ENCODE results near the gene LMX1B. TPM values are rescaled to one million over a fixed set of nuclear protein-coding genes. Genes with fewer than 3 reads are reported as not detected.

LMX1B gene
- total RNA-seq, 1 experiment from 2014 or later = 11.3 TPM

GRCh38 chr9:126604059-126605055 lies 9.4 kb upstream of the LMX1B start:
- Histone ChIP-seq H3K4me2 (ENCODE audit: low read length) (no peak overlapping the region), H3K9me3 (ENCODE audit: control insufficient read depth in 1 of 2, insufficient read depth in 1 of 2, low read depth in 1 of 2, low read length in 2 of 2) (no peaks in the 10 kb centered on the region), H3K36me3 (ENCODE audit: control insufficient read depth in 1 of 2, insufficient read depth in 2 of 2, low read length in 2 of 2) (no peaks in the 10 kb centered on the region), H3K9ac (ENCODE audit: low read length) (no peak overlapping the region), H3K9me2 (ENCODE audit: insufficient read depth) (no peaks in the 10 kb centered on the region), H4K20me1 (ENCODE audit: insufficient read depth) (no peaks in the 10 kb centered on the region), H3K27ac (ENCODE audit: low read depth, low read length) (no peak overlapping the region), H3K4me1 (ENCODE audit: control insufficient read depth in 1 of 2, insufficient read depth in 2 of 2, low read length in 2 of 2) (peaks cover 0 to 8% of the 10 kb centered on the region in 2 experiments; a peak in 1 of 4 replicates), H3K79me2 (ENCODE audit: insufficient read depth, low read length) (no peaks in the 10 kb centered on the region), H3K4me3 (replicated peaks in 1 of 2; ENCODE audit: low read depth in 1 of 2, low read length in 2 of 2) (no peak overlapping the region), H2AFZ (ENCODE audit: low read depth, low read length, poor library complexity, severe bottlenecking) (no peak overlapping the region), H3K27me3 (ENCODE audit: insufficient read depth, low read length) (no peaks in the 10 kb centered on the region)
- intact Hi-C loops (cut with micrococcal nuclease) = no loop called here
- no TSS peak for BruUV-seq (replicated peaks)
- CTCF ChIA-PET = interaction anchor here (1.3 to 2.9 kb wide), 2 partner anchors 86 to 177 kb away, joined by 3 to 8 read pairs; no protein-coding TSS in a partner anchor
- TF ChIP-seq EGR1 (IDR thresholded peaks at IDR 0.05; ENCODE audit: low read depth) (no peak), RAD21 (IDR thresholded peaks at IDR 0.05; ENCODE audit: low read depth) (no peak), REST (IDR thresholded peaks at IDR 0.05; ENCODE audit: low read depth) (no peak), SIN3A (IDR thresholded peaks at IDR 0.05; ENCODE audit: low read depth) (no peak), ATF3 (IDR thresholded peaks at IDR 0.05) (no peak), TCF7L2 (IDR thresholded peaks at IDR 0.05; ENCODE audit: borderline replicate concordance, extremely low read depth, insufficient read depth, insufficient read length) (no peak), EZH2phosphoT487 (IDR thresholded peaks at IDR 0.05; ENCODE audit: borderline replicate concordance) (no peak), YY1 (IDR thresholded peaks at IDR 0.05; ENCODE audit: extremely low read depth, insufficient replicate concordance, low read depth, low read length) (no peak), ZBTB33 (IDR thresholded peaks at IDR 0.05; ENCODE audit: extremely low read depth, insufficient replicate concordance, low read length) (no peak), POLR2AphosphoS5 (IDR thresholded peaks at IDR 0.05; ENCODE audit: low read depth, low read length) (no peak), JUND (IDR thresholded peaks at IDR 0.05) (no peak), SRF (IDR thresholded peaks at IDR 0.05; ENCODE audit: low read depth) (no peak), SP1 (IDR thresholded peaks at IDR 0.05; ENCODE audit: low read depth) (no peak), CTCF (IDR thresholded peaks at IDR 0.05 in 2 of 3, conservative IDR thresholded peaks at IDR 0.05 in 1 of 3; ENCODE audit: borderline replicate concordance in 1 of 3, insufficient read depth in 1 of 3, low read depth in 2 of 3, low read length in 2 of 3) (no peak), ZNF274 (IDR thresholded peaks at IDR 0.05; ENCODE audit: low read depth, low read length) (no peak), MAX (IDR thresholded peaks at IDR 0.05) (no peak)
- POLR2A ChIA-PET = no interaction called here
- no peak for DNase-seq (ENCODE audit: low read depth, low spot score)
- RAD21 ChIA-PET (ENCODE audit: low non-redundant PET in 1 of 2, low total read pairs in 2 of 2, uncharacterized antibody in 2 of 2, unreplicated experiment in 2 of 2) = no interaction called here
- no peak for ATAC-seq

Data from HCT116 (cell line).